H1 (cell line): Measurements from ENCODE around the gene SREK1IP1. TPM values are rescaled to one million over a fixed set of nuclear protein-coding genes. Genes with fewer than 3 reads are reported as not detected.

ENCODE experiments used
- ATF3 ChIP-seq: IDR thresholded peaks from 2 replicates; pipeline ENCODE4 v1.6.1; 2011; ENCODE audit warnings: low read depth, mild to moderate bottlenecking, low read length; ENCODE audit not compliant: insufficient read depth
- CBX5 ChIP-seq: fragments of 300-800, 300-1000 bp; sonication (generic); IDR thresholded peaks from 2 replicates; pipeline ENCODE4 v1.7.1; 2016; ENCODE audit warnings: antibody characterized with exemption, low read length, low read depth
- CHD7 ChIP-seq: fragments of 300-600 bp; sonication (generic); IDR thresholded peaks from 2 replicates; pipeline ENCODE4 v1.7.1; 2012; ENCODE audit warnings: low read length, moderate library complexity, mild to moderate bottlenecking, inconsistent platforms; ENCODE audit not compliant: insufficient replicate concordance
- GTF2F1 ChIP-seq: IDR thresholded peaks from 2 replicates; pipeline ENCODE4 v1.6.1; 2012; ENCODE audit warnings: low read depth, low read length, improper control_type of control experiment, borderline replicate concordance
- RAD21 ChIP-seq, 2 experiments: IDR thresholded peaks in 1 of 2; conservative IDR thresholded peaks in 1 of 2; 2 replicates each; pipeline ENCODE4 v1.6.1; 2011; ENCODE audit warnings: low read depth in 2 of 2, low read length in 2 of 2, improper control_type of control experiment in 1 of 2, inconsistent platforms in 1 of 2, mild to moderate bottlenecking in 1 of 2, moderate library complexity in 1 of 2
- SUZ12 ChIP-seq: fragments of 200-600 bp; sonication (generic); IDR thresholded peaks from 2 replicates; pipeline ENCODE4 v1.6.1; 2012; ENCODE audit warnings: mild to moderate bottlenecking, inconsistent platforms, low read length, moderate library complexity, mixed read lengths
- TCF12 ChIP-seq: IDR thresholded peaks from 2 replicates; pipeline ENCODE4 v1.6.1; 2011; ENCODE audit warnings: low read depth, mild to moderate bottlenecking, low read length
- polyA plus RNA-seq, 7 experiments: library from polyadenylated mRNA; depleted of rRNA in 3 of 7; stranded (reverse) in 5 of 7; unstranded in 2 of 7; fragments of >200 nt in 5 of 7; fragments of 200-250 nt in 2 of 7; gene quantifications; 1 replicate in 5 of 7; 2 replicates in 1 of 7; 4 replicates in 1 of 7; pipeline versions ENCODE4 v1.2.1 to v1.2.3, GENCODE V29; 2011 to 2013; ENCODE audit warnings: missing spikeins in 2 of 7, mixed read lengths in 2 of 7
- total RNA-seq: library from RNA; stranded (reverse); fragmentation: NEBNext Ultra II Directional; extraction: Animal tissue kit (Norgen Biotek cat#: 25700); gene quantifications from 2 replicates; pipeline ENCODE4 v1.2.1, GENCODE V29; 2021

SREK1IP1 gene
- total and polyA plus RNA-seq, 2 of the 8 experiments (the other 6 are each of a cell fraction or from before 2014, with no cell fraction given) = 6.2 to 39.0 TPM

GRCh38 chr5:64688965-64689364 is 79.5 kb downstream of the SREK1IP1 start (continued):
- TF ChIP-seq CHD7 (no peak), GTF2F1 (no peak), TCF12 (no peak), ATF3 (no peak), CBX5 (no peak), SUZ12 (no peak), RAD21 (IDR thresholded peaks at IDR 0.05 in 1 of 2, conservative IDR thresholded peaks at IDR 0.05 in 1 of 2; ENCODE audit: low read depth in 2 of 2, low read length in 2 of 2) (no peak)
